PC-3 (cell line): ENCODE data around the gene ZBTB37. TPM values are rescaled to one million over a fixed set of nuclear protein-coding genes. Genes with fewer than 3 reads are reported as not detected.

Experiments used
- ATAC-seq: fragments of 200-7000 bp; cut with Tn5 transposase; 2 replicates; pipeline ENCODE4 v1.9.1; 2020; ENCODE audit warnings: mild to moderate bottlenecking, moderate library complexity
- BruUV-seq: library from RNA; stranded (reverse); fragments of 400-500 nt; replicated peaks from 2 replicates; lab custom pipeline; 2021; lab: Mats Ljungman, UMichigan
- CTCF ChIA-PET: fragments of 300-600 bp; sonication (Branson Sonifier 250); formaldehyde crosslinking; loops from one replicate; lab custom pipeline; 2022; ENCODE audit warnings: antibody characterized with exemption; lab: Charles Lee
- POLR2A ChIA-PET: fragments of 300-600 bp; sonication (Branson Sonifier 250); formaldehyde crosslinking; loops from one replicate; lab custom pipeline; 2022; ENCODE audit warnings: antibody characterized with exemption; ENCODE audit not compliant: unreplicated experiment; lab: Charles Lee
- DNase-seq: peaks from one replicate; pipeline ENCODE4 v3.0.0-alpha.2; 2015
- H2AFZ ChIP-seq: fragments of 300-600 bp; sonication (generic); 2 replicates; pipeline ENCODE4 v1.6.0; 2016; ENCODE audit warnings: antibody characterized with exemption, low read length
- H3F3A ChIP-seq: fragments of 300-600 bp; sonication (generic); one replicate; pipeline ENCODE4 v1.6.0; 2017; ENCODE audit warnings: antibody characterized with exemption, low read length, control low read depth, mild to moderate bottlenecking; ENCODE audit not compliant: unreplicated experiment
- H3K27ac ChIP-seq: fragments of 300-600 bp; sonication (generic); 2 replicates; pipeline ENCODE4 v1.5.1; 2016; ENCODE audit warnings: mild to moderate bottlenecking, low read length
- H3K27me3 ChIP-seq: fragments of 300-600 bp; sonication (generic); 2 replicates; pipeline ENCODE4 v1.6.1; 2016; ENCODE audit warnings: low read length, mixed read lengths
- H3K36me3 ChIP-seq: fragments of 300-600 bp; sonication (generic); 2 replicates; pipeline ENCODE4 v1.6.1; 2016; ENCODE audit warnings: low read depth, mixed run types, low read length, mixed read lengths
- H3K4me1 ChIP-seq: fragments of 300-600 bp; sonication (generic); 2 replicates; pipeline ENCODE4 v1.5.1; 2016; ENCODE audit warnings: low read length; ENCODE audit not compliant: insufficient read depth
- H3K4me2 ChIP-seq: fragments of 300-600 bp; sonication (generic); 2 replicates; pipeline ENCODE4 v1.6.0; 2016; ENCODE audit warnings: low read length
- H3K4me3 ChIP-seq: fragments of 300-600 bp; sonication (generic); 2 replicates; pipeline ENCODE4 v1.5.1; 2016; ENCODE audit warnings: mild to moderate bottlenecking, low read length, mixed read lengths
- H3K79me2 ChIP-seq: fragments of 300-600 bp; sonication (generic); 2 replicates; pipeline ENCODE4 v1.6.1; 2017; ENCODE audit warnings: low read length, mixed read lengths
- H3K9ac ChIP-seq: fragments of 300-600 bp; sonication (generic); 2 replicates; pipeline ENCODE4 v1.6.0; 2016; ENCODE audit warnings: mild to moderate bottlenecking, low read length
- H3K9me2 ChIP-seq: fragments of 300-600 bp; sonication (generic); replicated peaks from 2 replicates; pipeline ENCODE4 v1.6.1; 2016; ENCODE audit warnings: mixed run types, low read length, mixed read lengths
- H3K9me3 ChIP-seq: fragments of 300-600 bp; sonication (generic); 2 replicates; pipeline ENCODE4 v1.6.1; 2016; ENCODE audit warnings: low read length, mixed read lengths
- H4K20me1 ChIP-seq: fragments of 300-600 bp; sonication (generic); 2 replicates; pipeline ENCODE4 v1.6.1; 2016; ENCODE audit warnings: low read length, mixed read lengths
- EZH2 ChIP-seq: fragments of 300-600 bp; sonication (generic); IDR thresholded peaks from one replicate; pipeline ENCODE4 v1.6.1; 2017; ENCODE audit warnings: antibody characterized with exemption, mild to moderate bottlenecking, low read length; ENCODE audit not compliant: unreplicated experiment
- EZH2phosphoT487 ChIP-seq: fragments of 300-600 bp; sonication (generic); IDR thresholded peaks from 2 replicates; pipeline ENCODE4 v1.6.1; 2018; ENCODE audit warnings: mild to moderate bottlenecking, antibody characterized with exemption, low read length, borderline replicate concordance
- intact Hi-C: fragments of 100-400 bp; cut with micrococcal nuclease; formaldehyde crosslinking; loops from 2 replicates; pipeline ENCODE4 v1.9.0; 2023
- total RNA-seq: library from RNA; depleted of rRNA; stranded (reverse); fragments of >200 nt; gene quantifications from 2 replicates; pipeline ENCODE4 v1.2.3, GENCODE V29; 2014
- TF ChIP-seq, protein P1 (sequence below): fragments of 300-600 bp; sonication (generic); conservative IDR thresholded peaks from 2 replicates; pipeline ENCODE4 v1.5.1; 2017; ENCODE audit warnings: antibody characterized with exemption, low read depth, mild to moderate bottlenecking, low read length

Gene ZBTB37
- total RNA-seq, 1 experiment from 2014 or later = 1.5 TPM

DNA sequence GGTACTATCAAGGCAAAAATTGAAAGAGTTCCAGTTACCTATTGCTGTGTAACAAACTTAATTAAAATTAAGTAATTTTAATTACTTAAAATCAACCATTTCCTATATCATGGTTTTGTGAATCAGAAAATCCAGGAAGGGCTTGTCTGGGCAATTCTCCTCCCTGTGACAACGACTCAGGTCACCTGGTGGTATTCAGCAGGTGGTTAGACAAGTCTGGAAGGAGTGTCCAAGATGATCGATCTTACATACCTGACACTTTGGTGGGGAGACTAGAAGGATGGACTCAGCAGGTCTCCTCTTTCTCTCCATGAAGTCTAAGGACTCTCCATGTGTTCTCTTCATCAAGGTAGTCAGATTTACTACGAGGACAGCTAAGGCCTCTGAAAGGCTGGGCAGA, 26.0 kb downstream of the ZBTB37 start:
- Histone ChIP-seq H3K9me3 (no peaks in the 10 kb centered on the region), H3K79me2 (no peaks in the 10 kb centered on the region), H3K27ac (no peak overlapping the region), H2AFZ (no peak overlapping the region), H3K4me3 (no peak overlapping the region), H3F3A (no peaks in the 10 kb centered on the region), H3K4me1 (no peaks in the 10 kb centered on the region), H3K9ac (no peak overlapping the region), H3K9me2 (no peaks in the 10 kb centered on the region), H4K20me1 (no peaks in the 10 kb centered on the region), H3K36me3 (no peaks in the 10 kb centered on the region), H3K4me2 (no peak overlapping the region), H3K27me3 (no peaks in the 10 kb centered on the region)
- no peak for DNase-seq
- ChIA-PET CTCF (no interaction called here), POLR2A (no interaction called here)
- no peak for TF ChIP-seq EZH2phosphoT487
- no peak for ATAC-seq
- intact Hi-C loops = no loop called here
- no TSS peak for BruUV-seq

DNA sequence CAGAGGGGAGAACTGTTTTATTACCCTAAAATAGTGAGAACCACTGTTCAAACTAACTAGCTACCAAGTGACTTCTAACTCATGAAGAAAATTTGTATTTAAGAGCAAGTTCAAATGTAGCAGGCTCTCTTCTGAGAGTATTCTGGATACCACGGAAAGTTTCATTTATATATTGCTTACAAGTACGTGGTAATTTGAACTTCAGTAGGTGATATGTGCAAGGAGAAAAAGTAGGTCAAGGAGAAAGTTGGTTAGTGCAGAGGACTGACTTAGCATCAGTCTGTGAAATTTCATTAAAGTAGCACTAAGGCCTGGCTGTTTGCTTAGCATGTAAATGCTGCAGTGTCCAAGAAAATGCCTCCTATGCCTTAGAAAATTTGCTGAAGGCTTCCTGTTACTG, 32.2 kb downstream of the ZBTB37 start:
- BruUV-seq = no TSS peak
- no peaks in the 10 kb centered on the region for H3K9me3 ChIP-seq
- no peak overlapping the region for H3K4me3 ChIP-seq
- H3K9ac ChIP-seq = no peak overlapping the region
- no peaks in the 10 kb centered on the region for H3K27me3 ChIP-seq
- no peaks in the 10 kb centered on the region for H3F3A ChIP-seq
- ChIA-PET CTCF (no interaction called here), POLR2A (no interaction called here)
- no peaks in the 10 kb centered on the region for H3K9me2 ChIP-seq
- no peak for ATAC-seq
- no peak for DNase-seq
- intact Hi-C loops = no loop called here
- H3K36me3 ChIP-seq = no peaks in the 10 kb centered on the region
- no peaks in the 10 kb centered on the region for H3K79me2 ChIP-seq
- TF ChIP-seq, protein P1, sequence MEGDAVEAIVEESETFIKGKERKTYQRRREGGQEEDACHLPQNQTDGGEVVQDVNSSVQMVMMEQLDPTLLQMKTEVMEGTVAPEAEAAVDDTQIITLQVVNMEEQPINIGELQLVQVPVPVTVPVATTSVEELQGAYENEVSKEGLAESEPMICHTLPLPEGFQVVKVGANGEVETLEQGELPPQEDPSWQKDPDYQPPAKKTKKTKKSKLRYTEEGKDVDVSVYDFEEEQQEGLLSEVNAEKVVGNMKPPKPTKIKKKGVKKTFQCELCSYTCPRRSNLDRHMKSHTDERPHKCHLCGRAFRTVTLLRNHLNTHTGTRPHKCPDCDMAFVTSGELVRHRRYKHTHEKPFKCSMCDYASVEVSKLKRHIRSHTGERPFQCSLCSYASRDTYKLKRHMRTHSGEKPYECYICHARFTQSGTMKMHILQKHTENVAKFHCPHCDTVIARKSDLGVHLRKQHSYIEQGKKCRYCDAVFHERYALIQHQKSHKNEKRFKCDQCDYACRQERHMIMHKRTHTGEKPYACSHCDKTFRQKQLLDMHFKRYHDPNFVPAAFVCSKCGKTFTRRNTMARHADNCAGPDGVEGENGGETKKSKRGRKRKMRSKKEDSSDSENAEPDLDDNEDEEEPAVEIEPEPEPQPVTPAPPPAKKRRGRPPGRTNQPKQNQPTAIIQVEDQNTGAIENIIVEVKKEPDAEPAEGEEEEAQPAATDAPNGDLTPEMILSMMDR = no peak
- no peak for TF ChIP-seq EZH2phosphoT487
- TF ChIP-seq EZH2 = no peak
- no peaks in the 10 kb centered on the region for H4K20me1 ChIP-seq
- H3K27ac ChIP-seq = no peak overlapping the region
- no peaks in the 10 kb centered on the region for H3K4me1 ChIP-seq
- H3K4me2 ChIP-seq = no peak overlapping the region
- H2AFZ ChIP-seq = no peak overlapping the region

DNA sequence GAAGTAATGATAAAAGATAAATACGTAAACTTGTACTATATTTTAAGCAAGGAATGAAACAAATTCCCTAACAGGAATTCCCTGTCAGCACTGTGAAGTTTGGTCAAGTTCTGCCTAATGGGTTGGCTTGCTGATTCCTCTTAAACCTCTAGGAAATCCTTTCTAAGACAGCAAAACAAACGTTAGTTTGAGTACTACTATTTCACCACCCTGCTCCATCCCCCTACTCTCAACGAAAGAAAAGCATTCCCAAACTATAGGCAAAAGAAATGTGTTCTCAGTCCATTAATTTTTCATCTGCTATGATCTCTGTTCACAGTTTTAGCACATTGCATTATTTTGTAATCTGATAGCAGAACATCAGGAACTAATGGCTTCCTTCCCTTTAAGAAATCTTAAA, 32.8 kb downstream of the ZBTB37 start:
- no peak overlapping the region for H3K4me2 ChIP-seq
- POLR2A ChIA-PET = no interaction called here
- no TSS peak for BruUV-seq

More for the DNA sequence above, 32.8 kb downstream of the ZBTB37 start:
- no peak overlapping the region for H2AFZ ChIP-seq
- intact Hi-C loops = no loop called here
- no peak overlapping the region for H3K4me3 ChIP-seq
- no peaks in the 10 kb centered on the region for H3F3A ChIP-seq
- no peaks in the 10 kb centered on the region for H3K9me3 ChIP-seq
- no peaks in the 10 kb centered on the region for H3K9me2 ChIP-seq
- DNase-seq (no peak), ATAC-seq (no peak)
- no peaks in the 10 kb centered on the region for H3K36me3 ChIP-seq
- no peak overlapping the region for H3K9ac ChIP-seq
- no peaks in the 10 kb centered on the region for H3K79me2 ChIP-seq
- no peak overlapping the region for H3K27ac ChIP-seq
- H3K27me3 ChIP-seq = no peaks in the 10 kb centered on the region
- no peak for TF ChIP-seq EZH2
- TF ChIP-seq EZH2phosphoT487 = no peak
- TF ChIP-seq, protein P1 = no peak
- no peaks in the 10 kb centered on the region for H3K4me1 ChIP-seq
- no peaks in the 10 kb centered on the region for H4K20me1 ChIP-seq
- CTCF ChIA-PET = no interaction called here
